Duodenal mucosa (tissue), 2 donors: Measurements from ENCODE around the gene BUB1.
"Not testable (repeated sequence)": the region's sequence is repeated elsewhere in the genome, so short reads cannot be mapped to it uniquely, and the experiment has no call there.

Experiments used
- H3K27ac ChIP-seq: one replicate; pipeline ENCODE4 v1.7.0; 2013; ENCODE audit warnings: low read depth, low read length
- H3K27me3 ChIP-seq, 2 donors: one replicate each; pipeline ENCODE4 v1.7.0; 2013; ENCODE audit warnings: low read length in 2 of 2, control low read depth in 1 of 2; ENCODE audit not compliant: insufficient read depth in 2 of 2, control insufficient read depth in 1 of 2
- H3K36me3 ChIP-seq, 2 donors: one replicate each; pipeline ENCODE4 v1.7.0; 2013; ENCODE audit warnings: low read length in 2 of 2, control low read depth in 1 of 2; ENCODE audit not compliant: insufficient read depth in 2 of 2, control insufficient read depth in 1 of 2
- H3K4me1 ChIP-seq, 2 donors: one replicate each; pipeline ENCODE4 v1.7.0; 2013; ENCODE audit warnings: low read length in 2 of 2, control low read depth in 1 of 2; ENCODE audit not compliant: insufficient read depth in 2 of 2, control insufficient read depth in 1 of 2
- H3K4me3 ChIP-seq, 2 donors: one replicate each; pipeline ENCODE4 v1.7.0; 2013; ENCODE audit warnings: low read length in 2 of 2, low read depth in 1 of 2
- H3K9ac ChIP-seq, 2 donors: one replicate each; pipeline ENCODE4 v1.7.0; 2013; ENCODE audit warnings: low read length in 2 of 2, low read depth in 1 of 2
- H3K9me3 ChIP-seq, 2 donors: one replicate each; pipeline ENCODE4 v1.7.0; 2013; ENCODE audit warnings: low read length in 2 of 2, control low read depth in 1 of 2; ENCODE audit not compliant: control insufficient read depth in 1 of 2

The BUB1 gene

DNA sequence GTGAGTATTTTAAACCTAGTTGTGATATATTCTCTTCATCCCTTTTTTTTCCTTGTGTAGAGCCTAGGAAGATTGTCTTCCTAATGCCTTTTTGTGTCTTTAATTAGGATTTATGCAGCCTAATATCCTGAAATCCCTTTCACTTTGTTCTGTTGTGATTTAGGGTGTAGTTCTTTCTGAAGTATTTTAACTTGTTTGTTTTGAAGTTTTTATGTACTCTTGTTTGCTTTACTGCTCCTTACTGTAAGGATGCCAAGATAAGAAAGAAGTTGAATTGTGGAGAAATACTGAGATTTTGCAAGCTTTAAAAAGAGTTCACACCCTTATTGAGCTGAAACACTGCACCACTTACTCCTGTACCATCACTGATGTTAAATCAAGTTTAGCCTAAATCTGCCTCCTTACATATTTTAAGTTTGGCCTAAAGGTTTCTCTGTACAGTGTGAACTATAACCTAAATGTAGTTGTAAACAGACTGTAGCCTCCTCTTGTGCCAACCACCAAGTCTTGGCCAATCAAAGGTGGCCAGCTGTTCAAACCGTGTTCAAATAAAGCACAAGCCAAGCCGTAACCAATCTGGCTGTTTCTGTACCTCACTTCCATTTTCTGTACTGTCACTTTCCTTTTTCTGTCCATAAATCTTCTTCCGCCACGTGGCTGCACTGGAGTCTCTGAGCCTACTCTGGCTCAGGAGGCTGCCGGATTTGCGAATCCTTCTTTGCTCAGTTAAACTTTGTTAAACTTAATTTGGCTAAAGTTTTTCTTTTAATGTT is 36.8 kb upstream of the BUB1 start:
- Histone ChIP-seq H3K4me3 (no peak overlapping the region), H3K36me3 (no peaks in the 10 kb centered on the region), H3K27ac (no peak overlapping the region)

DNA sequence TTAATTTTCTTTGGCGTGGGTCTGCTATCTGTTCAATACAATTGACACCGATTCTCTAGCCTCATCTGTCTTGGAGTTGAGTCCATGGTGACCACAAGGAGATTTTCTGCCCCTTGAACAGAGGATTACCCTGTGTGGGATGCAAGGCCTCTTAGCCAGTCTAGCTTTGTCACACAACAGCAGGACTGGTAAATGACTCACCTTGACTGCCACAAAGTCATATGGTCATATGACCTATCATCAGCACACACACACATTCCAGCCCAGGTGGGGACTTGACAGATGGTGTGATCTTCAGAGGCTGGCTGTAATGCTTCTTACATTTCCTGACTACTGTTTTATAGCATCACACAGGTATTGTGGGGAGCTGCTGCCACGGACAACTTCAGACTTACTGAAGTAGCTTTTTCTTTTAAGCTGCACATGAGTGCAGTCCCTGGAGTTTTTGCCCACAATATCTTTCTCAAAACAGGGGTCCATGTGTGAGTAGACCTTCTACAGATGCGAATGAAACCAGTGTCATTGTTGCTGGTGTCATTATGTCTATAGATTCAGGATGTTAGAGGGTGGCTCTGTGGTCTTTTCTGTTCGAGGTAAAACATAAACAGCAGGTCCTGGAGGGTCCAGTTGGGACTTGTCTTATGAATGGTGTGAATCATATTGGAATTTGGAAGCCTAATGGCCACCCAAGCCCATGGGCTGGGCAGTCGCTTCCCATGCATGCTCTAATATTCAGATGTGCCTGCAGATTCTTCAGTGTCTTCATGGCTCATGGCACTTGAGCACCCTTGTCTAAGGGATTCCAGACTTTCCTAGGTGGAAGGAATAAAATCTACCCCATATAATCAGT is 35.9 kb upstream of the BUB1 start:
- Histone ChIP-seq H3K27ac (no peak overlapping the region), H3K36me3 (no peaks in the 10 kb centered on the region), H3K9ac (no peak overlapping the region), H3K4me1 (no peaks in the 10 kb centered on the region), H3K4me3 (no peak overlapping the region), H3K27me3 (peaks cover 11 to 14% of the 10 kb centered on the region in 2 donors), H3K9me3 (no peaks in the 10 kb centered on the region)

More for the DNA sequence above, 36.8 kb upstream of the BUB1 start:
- no peaks in the 10 kb centered on the region for H3K9me3 ChIP-seq
- no peak overlapping the region for H3K9ac ChIP-seq
- no peaks in the 10 kb centered on the region for H3K4me1 ChIP-seq
- peaks cover 14% of the 10 kb centered on the region in 2 donors for H3K27me3 ChIP-seq

DNA sequence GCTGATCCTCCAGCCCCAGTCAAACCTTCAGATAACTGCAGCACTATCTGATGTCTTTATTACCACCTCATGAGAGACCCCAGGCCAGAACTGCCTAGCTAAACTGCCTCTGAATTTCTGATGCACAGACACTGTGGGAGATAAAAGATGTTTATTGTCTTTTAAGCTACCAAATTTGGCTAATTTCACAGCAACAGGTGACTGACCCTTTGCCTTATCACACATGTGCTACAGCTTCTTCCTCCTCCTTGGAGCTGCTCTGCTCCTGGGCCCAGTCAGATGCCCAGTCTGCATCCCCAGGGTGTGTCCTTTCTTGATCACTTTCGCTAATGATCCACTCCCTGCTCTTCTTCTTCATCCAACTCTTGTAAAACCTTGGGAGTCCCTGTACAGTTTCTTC is 34.9 kb upstream of the BUB1 start:
- Histone ChIP-seq H3K36me3 (no peaks in the 10 kb centered on the region), H3K9me3 (no peaks in the 10 kb centered on the region), H3K9ac (no peak overlapping the region), H3K4me3 (no peak overlapping the region), H3K27ac (no peak overlapping the region), H3K27me3 (peaks cover 11% of the 10 kb centered on the region in 2 donors), H3K4me1 (no peaks in the 10 kb centered on the region)

DNA sequence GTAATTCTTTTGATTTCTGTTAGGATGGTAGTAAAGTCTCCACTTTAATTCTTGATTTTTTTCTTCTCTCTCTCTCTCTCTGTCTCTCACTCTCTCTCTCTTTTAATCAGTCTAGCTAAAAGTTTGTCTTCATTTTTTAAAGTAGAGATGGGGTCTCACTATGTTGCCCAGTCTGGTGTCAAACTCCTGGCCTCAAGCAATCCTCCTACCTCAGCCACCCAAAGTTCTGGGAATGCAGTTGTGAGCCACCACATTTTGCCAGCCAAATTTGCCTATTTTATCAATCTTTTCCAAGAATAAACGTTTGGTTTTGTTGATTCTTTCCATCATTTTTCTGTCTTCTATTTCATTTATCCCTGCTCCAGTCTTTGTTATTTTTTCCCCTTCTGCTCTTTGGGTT is 30.6 kb upstream of the BUB1 start:
- Histone ChIP-seq H3K27me3 (peaks cover 5 to 14% of the 10 kb centered on the region in 2 donors), H3K4me1 (no peaks in the 10 kb centered on the region), H3K4me3 (no peak overlapping the region), H3K9ac (no peak overlapping the region), H3K27ac (no peak overlapping the region), H3K9me3 (no peaks in the 10 kb centered on the region), H3K36me3 (no peaks in the 10 kb centered on the region)

DNA sequence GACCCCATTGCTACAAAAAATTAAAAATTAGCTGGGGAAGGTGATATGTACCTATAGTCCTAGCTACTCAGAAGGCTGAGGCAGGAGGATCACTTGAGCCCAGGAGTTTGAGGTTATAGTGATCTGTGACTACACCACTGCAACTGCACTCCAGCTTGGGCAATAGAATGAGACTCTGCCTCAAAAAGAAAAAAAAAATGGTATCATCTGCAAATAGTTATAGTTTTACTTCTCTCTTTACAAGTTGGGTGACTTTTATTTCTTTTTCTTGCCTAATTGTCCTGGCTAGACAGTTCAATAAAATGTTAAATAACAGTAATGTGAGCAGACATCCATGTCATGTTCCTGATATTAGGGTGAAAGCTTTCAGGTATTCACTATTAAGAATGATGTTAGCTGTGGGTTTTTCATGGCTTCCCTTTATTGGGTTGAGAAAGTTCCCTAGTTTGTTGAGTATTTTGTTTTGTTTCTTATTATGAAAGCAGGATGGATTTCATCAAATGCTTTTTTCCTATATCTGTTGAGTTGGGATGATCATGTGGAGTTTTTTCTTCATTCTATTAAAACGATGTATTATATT is 29.6 kb upstream of the BUB1 start:
- no peak overlapping the region for H3K4me3 ChIP-seq
- no peaks in the 10 kb centered on the region for H3K9me3 ChIP-seq
- no peak overlapping the region for H3K9ac ChIP-seq
- H3K4me1 ChIP-seq = no peaks in the 10 kb centered on the region
- no peaks in the 10 kb centered on the region for H3K36me3 ChIP-seq
- H3K27me3 ChIP-seq = peaks cover 5 to 14% of the 10 kb centered on the region in 2 donors
- H3K27ac ChIP-seq = no peak overlapping the region

DNA sequence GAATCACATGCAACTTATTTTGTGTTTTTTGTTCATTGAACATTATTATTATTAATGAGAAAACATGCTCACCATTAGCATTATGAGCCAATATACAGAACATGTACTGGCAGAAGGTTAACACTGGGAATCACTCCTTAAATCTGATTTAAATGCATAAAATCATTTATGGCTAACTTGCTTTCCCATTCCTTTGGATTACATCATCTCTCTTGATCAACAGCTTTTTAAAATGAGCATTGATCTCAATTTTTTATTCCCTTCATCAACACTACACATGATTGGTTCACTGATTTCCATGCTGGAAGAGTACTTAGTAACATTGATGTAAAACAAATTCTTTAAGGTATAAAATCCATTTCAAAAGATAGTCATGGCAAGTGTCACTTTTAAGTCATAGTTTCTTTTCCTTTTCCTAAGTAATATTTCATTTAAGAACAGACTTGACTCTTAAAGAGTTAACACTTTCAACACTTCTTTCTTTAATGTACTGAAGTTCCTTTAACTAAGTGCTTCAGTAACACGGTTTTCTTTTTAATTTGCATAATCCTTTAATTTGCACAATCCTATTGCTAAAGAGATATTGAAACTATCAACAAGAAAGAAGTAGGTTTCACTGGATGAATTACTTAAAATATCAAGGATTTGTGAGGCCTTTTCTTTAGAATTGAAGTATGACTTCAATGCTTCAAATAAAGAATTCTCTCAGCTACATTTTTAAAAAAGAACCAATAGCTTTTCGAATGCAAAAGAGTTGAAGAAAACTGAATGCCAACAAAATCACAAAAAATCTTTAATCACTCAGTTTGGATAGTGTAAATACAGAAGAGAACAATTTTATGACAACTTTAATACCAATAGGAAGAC is 24.9 kb upstream of the BUB1 start:
- Histone ChIP-seq H3K27ac (no peak overlapping the region), H3K4me1 (no peaks in the 10 kb centered on the region), H3K9me3 (no peaks in the 10 kb centered on the region), H3K4me3 (no peak overlapping the region), H3K36me3 (no peaks in the 10 kb centered on the region), H3K9ac (no peak overlapping the region), H3K27me3 (peaks cover 0 to 8% of the 10 kb centered on the region in 2 donors)

DNA sequence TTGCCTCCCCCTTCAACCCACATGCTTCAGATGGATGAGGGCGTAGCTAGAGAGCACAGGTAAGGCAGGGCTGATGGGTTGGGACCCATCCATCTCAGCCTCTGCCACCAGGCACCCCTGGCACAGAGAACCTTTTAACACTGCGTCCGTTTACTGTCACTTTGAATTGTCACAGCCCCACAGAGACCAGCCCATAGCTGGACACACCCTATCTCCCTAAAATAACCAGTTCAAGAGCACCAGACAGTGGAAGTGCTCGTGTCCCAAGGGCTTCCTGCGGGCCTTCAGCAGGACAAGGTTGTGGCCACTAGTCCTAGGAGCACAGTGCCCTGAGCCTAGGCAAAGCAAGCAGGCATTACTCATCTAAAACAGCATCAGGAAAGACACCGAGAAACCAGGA is 20.4 kb upstream of the BUB1 start:
- not testable (repeated sequence) for H3K27ac ChIP-seq, H3K36me3 ChIP-seq, H3K27me3 ChIP-seq, H3K9me3 ChIP-seq, H3K4me3 ChIP-seq, H3K4me1 ChIP-seq, H3K9ac ChIP-seq

DNA sequence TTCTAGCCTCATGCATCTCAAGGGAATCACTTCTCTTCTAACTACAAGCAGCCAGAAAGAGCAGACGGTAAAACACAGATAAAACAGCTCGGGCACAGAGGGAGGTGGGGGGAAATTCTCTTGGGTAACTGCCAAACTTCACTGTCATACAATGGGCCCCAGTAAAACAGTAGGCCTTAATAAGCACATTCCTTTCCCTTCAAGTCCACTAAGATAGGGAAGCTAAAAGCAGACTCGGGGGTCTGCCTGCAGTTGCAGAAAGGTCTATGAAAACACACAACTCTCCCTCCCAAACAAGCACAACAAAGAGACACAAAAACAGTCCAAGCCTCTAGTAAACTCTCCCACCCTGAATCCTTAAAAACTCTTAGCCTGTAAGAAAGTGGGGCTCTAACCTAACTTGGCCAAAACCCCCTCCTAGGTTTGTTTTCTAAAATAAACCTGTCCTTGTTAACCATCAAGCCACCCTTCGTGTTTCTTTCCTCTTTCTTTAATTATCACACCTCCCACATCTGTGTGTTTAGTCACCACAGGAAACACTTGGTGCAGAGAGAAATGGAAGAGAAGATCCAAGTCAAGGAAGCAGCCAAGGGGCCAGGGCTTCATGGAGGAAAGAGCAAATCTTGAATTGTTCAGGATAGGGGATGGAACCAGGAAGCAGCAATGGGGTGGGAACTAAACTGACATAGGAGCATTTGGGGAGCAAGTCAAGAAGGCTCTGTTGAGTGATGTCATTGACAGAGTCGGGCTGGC is 17.5 kb upstream of the BUB1 start:
- not testable (repeated sequence) for H3K27ac ChIP-seq, H3K36me3 ChIP-seq, H3K4me1 ChIP-seq, H3K4me3 ChIP-seq, H3K9me3 ChIP-seq, H3K9ac ChIP-seq, H3K27me3 ChIP-seq

DNA sequence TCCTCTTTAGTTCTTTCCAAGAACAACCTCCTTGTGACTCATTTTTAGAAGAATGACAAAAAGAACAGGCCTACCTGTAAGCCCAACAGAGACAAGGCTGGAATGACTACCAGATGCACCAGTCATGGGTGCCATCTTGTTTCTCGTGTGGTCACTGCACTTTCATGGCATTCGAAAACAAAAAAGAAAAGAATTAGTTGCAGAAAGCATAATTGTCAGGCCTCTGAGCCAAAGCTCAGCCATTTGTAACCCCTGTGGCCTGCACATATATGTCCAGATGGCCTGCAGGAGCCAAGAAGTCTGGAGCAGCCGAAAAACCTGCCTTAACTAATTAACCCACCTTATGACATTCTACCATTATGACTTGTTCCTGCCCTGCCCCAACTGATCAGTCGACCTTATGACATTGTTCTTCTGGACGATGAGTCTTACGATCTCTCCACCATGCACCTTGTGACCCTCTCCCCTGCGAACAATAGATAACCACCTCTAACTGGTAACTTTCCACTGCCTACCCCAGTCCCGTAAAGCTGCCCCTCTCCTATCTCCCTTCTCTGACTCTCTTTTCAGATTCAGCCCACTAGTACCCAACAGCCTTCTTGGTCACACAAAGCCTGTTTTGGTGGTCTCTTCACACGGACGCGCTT is 13.9 kb upstream of the BUB1 start:
- Histone ChIP-seq H3K9me3 (peaks cover 0 to 2% of the 10 kb centered on the region in 2 donors), H3K4me1 (no peaks in the 10 kb centered on the region), H3K9ac (no peak overlapping the region), H3K36me3 (no peaks in the 10 kb centered on the region), H3K27ac (no peak overlapping the region), H3K27me3 (peaks cover 0 to 3% of the 10 kb centered on the region in 2 donors), H3K4me3 (no peak overlapping the region)
